ENCODE results near the gene DENND2D.

The DENND2D gene

GRCh38 chr1:111225717-111226400 lies 25.4 kb upstream of the DENND2D start:
- ChIA-PET CTCF (interaction anchor here (0.7 kb wide), 1 partner anchor 28 kb away, joined by 3 read pairs; no protein-coding TSS in a partner anchor), POLR2A (no interaction called here)
- Histone ChIP-seq H3K4me1 (ENCODE audit: control insufficient read depth, insufficient read depth, low read length) (no peaks in the 10 kb centered on the region), H3K27ac (ENCODE audit: extremely low read depth, low read depth, low read length) (no peak overlapping the region), H3K4me3 (ENCODE audit: low read depth, low read length) (no peak overlapping the region), H3K9me3 (ENCODE audit: control insufficient read depth, insufficient read depth, low read depth, low read length) (no peaks in the 10 kb centered on the region), H3K36me3 (ENCODE audit: control insufficient read depth in 2 of 2, insufficient read depth in 1 of 2, low read length in 2 of 2) (no peaks in the 10 kb centered on the region)
- TF ChIP-seq PRDM10 (tag by site-specific recombination; IDR thresholded peaks at IDR 0.05) (no peak), ZNF221 (tag by site-specific recombination; IDR thresholded peaks at IDR 0.05; ENCODE audit: borderline replicate concordance) (no peak), ZNF266 (tag by site-specific recombination; IDR thresholded peaks at IDR 0.05; ENCODE audit: low read depth) (no peak), ZNF843 (tag by site-specific recombination; IDR thresholded peaks at IDR 0.05) (no peak), ZNF747 (tag by site-specific recombination; IDR thresholded peaks at IDR 0.05) (no peak), ZSCAN30 (tag by site-specific recombination; IDR thresholded peaks at IDR 0.05) (no peak), KLF9 (tag by site-specific recombination; IDR thresholded peaks at IDR 0.05; ENCODE audit: low read depth) (no peak), INSM2 (tag by site-specific recombination; IDR thresholded peaks at IDR 0.05) (no peak), ZNF114 (tag by site-specific recombination; IDR thresholded peaks at IDR 0.05) (no peak), ZNF548 (tag by site-specific recombination; IDR thresholded peaks at IDR 0.05) (no peak), ZNF837 (tag by site-specific recombination; IDR thresholded peaks at IDR 0.05) (no peak), ZBTB49 (tag by site-specific recombination; IDR thresholded peaks at IDR 0.05; ENCODE audit: low read depth) (no peak)

GRCh38 chr1:111225091-111225490 lies 24.6 kb upstream of the DENND2D start:
- CTCF ChIA-PET: interaction anchor here (1.2 kb wide), 1 partner anchor 175 kb away, joined by 8 read pairs; no protein-coding TSS in a partner anchor
- H3K36me3 ChIP-seq (ENCODE audit: control insufficient read depth in 2 of 2, insufficient read depth in 1 of 2, low read length in 2 of 2): no peaks in the 10 kb centered on the region
- H3K4me3 ChIP-seq (ENCODE audit: low read depth, low read length): no peak overlapping the region
- POLR2A ChIA-PET: no interaction called here
- H3K9me3 ChIP-seq (ENCODE audit: control insufficient read depth, insufficient read depth, low read depth, low read length): no peaks in the 10 kb centered on the region
- no peak overlapping the region for H3K27ac ChIP-seq (ENCODE audit: extremely low read depth, low read depth, low read length)
- H3K4me1 ChIP-seq (ENCODE audit: control insufficient read depth, insufficient read depth, low read length): no peaks in the 10 kb centered on the region
- no peak for TF ChIP-seq ZBTB11 (tag by site-specific recombination; conservative IDR thresholded peaks at IDR 0.05; ENCODE audit: low read depth)
- no peak for TF ChIP-seq ZNF175 (tag by site-specific recombination; IDR thresholded peaks at IDR 0.05)
- TF ChIP-seq ZNF624 (tag by site-specific recombination; IDR thresholded peaks at IDR 0.05): no peak
- no peak for TF ChIP-seq ZNF140 (tag by site-specific recombination; IDR thresholded peaks at IDR 0.05)
- no peak for TF ChIP-seq SP7 (tag by site-specific recombination; IDR thresholded peaks at IDR 0.05)
- TF ChIP-seq ZXDB (tag by site-specific recombination; IDR thresholded peaks at IDR 0.05): no peak
- TF ChIP-seq GLI2 (tag by site-specific recombination; IDR thresholded peaks at IDR 0.05; ENCODE audit: borderline replicate concordance, low read depth): no peak
- no peak for TF ChIP-seq ZNF514 (tag by site-specific recombination; IDR thresholded peaks at IDR 0.05)
- TF ChIP-seq ZSCAN16 (tag by site-specific recombination; IDR thresholded peaks at IDR 0.05): no peak
- no peak for TF ChIP-seq ZNF76 (tag by site-specific recombination; IDR thresholded peaks at IDR 0.05; ENCODE audit: borderline replicate concordance, low read depth)
- TF ChIP-seq ZNF121 (tag by site-specific recombination; IDR thresholded peaks at IDR 0.05): no peak
- no peak for TF ChIP-seq ZNF292 (tag by site-specific recombination; IDR thresholded peaks at IDR 0.05; ENCODE audit: borderline replicate concordance, low read depth)
- TF ChIP-seq ZFHX2 (tag by site-specific recombination; conservative IDR thresholded peaks at IDR 0.05): no peak
